Gastrocnemius medialis (tissue), 4 donors: ENCODE results near the gene KRTAP10-4.
"Not testable (repeated sequence)": the region's sequence is repeated elsewhere in the genome, so short reads cannot be mapped to it uniquely, and the experiment has no call there.

Experiments used
- CTCF ChIP-seq, 5 experiments: fragments of 450-650 bp in 3 of 5; fragments of 200-600 bp in 2 of 5; sonication (generic) in 2 of 5; IDR thresholded peaks in 4 of 5; conservative IDR thresholded peaks in 1 of 5; 1 replicate in 4 of 5; 2 replicates in 1 of 5; pipeline ENCODE4 v1.5.1; 2016 to 2019; ENCODE audit warnings: antibody characterized with exemption in 5 of 5, mild to moderate bottlenecking in 3 of 5, moderate library complexity in 3 of 5
- POLR2A ChIP-seq, 2 donors: fragments of 450-650 bp; IDR thresholded peaks; one replicate each; pipeline ENCODE4 v1.6.1; 2017; ENCODE audit warnings: antibody characterized with exemption in 2 of 2, mild to moderate bottlenecking in 2 of 2, moderate library complexity in 2 of 2

- not testable (repeated sequence) for TF ChIP-seq CTCF (IDR thresholded peaks at IDR 0.05 in 4 of 5, conservative IDR thresholded peaks at IDR 0.05 in 1 of 5); POLR2A (IDR thresholded peaks at IDR 0.05)
Measured at GRCh38 chr21:44573630-44574456, at the start of gene KRTAP10-4.
